ENCODE measurements around the gene RPS21.
"Not testable (repeated sequence)": the region's sequence is repeated elsewhere in the genome, so short reads cannot be mapped to it uniquely, and the experiment has no call there.

Gene RPS21

DNA sequence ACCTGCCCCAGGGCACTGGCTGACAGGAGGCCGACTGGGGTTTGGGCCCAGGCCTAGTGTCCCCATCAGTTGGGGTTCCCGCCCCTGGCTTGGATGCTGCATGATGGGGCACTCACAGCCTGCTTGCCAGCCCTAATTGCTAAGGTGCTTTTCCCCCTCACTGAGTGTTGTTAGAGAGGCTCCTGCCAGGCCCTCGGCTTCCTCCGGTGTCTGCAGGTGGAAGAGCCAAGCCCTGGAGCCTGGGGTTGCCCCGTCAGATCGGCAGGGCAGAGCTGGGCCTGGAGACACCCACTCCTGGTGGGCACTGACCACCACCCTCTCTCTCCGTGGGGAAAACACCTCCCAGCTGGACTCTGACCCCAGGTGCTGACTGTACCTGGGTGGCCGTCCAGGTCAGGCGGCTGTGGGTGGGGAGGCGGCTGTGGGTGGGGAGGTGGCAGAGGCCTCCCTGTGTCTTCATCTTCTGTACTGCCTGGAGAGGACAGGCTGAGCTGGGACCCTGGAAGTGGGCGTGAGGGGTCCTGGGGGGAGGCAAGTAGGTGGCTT lies 26.2 kb downstream of the RPS21 start:
- no peak for DNase-seq

- no peak for DNase-seq
Measured at GRCh38 chr20:62413896-62414481, 27.1 kb downstream of the RPS21 start.

GRCh38 chr20:62415354-62416111 lies 28.6 kb downstream of the RPS21 start:
- no peak for DNase-seq

GRCh38 chr20:62416651-62417637 lies 30.0 kb downstream of the RPS21 start:
- no peak for DNase-seq

DNA sequence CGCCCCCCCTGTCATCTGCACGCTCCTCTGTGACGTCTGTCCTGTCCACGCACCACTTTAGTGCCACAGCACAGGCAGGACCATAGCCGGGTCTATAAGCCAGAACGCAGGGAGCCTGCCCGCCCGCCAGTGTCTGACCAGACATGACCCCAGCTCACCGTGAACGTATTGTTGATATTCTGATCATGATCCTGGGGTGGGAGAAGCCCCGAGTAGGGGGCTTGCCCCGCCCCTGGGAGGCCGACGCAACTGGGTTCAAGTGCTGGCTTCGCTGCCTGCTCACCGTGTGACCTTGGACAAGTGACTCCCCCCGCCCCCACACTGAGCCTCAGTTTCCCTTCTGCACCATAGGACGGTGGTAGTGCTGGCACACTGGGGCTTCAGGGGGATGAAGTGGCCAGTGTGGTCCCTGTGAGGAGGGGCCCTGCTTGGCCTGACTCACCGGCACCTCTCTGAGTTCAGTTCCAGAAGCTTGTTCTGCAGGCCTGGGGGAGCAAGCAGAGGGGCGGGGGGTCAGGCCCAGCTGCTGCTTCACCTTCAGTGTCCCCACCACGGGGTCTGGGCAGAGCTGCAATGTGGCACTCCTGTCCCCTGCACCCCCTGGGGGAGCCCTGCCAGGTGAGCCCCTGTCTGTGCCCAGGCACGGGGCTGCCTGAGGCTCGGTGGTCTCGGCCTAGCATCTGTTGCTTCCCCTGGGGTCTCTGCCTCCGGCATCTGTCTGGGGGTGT lies 31.2 kb downstream of the RPS21 start:
- no peak for DNase-seq

DNA sequence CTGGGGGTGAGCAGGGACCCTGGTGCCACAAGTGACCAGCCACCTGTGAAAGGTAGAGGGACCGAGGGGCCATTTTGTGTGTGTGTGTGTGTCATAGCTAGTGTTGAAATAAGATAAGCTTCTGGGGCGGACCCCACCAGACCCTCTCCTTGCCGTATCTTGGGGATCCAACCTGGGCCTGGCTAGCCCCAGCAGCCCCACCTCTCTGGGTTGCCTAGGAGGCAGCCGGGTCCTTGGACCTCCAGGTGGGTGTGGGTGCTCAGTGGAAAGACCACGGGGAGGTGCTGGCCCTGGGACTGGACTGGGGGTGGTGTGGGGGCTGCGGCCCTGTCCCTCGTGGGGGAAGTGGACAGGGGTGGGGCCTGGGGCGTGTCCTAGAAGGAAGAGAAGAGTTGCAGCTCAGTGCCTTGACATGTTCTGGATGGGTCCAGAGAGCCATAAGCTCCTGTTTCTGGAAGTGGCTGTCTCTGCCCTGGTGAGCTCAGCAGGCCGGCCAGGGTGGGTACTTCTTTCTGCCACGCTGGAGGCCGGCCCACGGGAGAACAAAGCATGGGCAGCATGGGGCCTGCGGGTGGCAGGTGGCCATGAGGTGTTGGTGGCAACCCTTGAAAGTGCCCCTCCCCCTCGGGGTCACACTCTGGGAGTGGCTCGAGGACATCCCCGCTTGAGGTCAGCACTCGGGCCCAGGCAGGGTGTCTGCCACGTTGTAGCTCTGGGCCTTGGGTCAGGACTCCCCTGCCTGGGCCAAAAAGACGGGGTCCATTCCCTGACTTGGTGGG lies 32.0 kb downstream of the RPS21 start:
- no peak for DNase-seq

GRCh38 chr20:62419759-62420158 lies 32.9 kb downstream of the RPS21 start:
- DNase-seq = no peak

DNA sequence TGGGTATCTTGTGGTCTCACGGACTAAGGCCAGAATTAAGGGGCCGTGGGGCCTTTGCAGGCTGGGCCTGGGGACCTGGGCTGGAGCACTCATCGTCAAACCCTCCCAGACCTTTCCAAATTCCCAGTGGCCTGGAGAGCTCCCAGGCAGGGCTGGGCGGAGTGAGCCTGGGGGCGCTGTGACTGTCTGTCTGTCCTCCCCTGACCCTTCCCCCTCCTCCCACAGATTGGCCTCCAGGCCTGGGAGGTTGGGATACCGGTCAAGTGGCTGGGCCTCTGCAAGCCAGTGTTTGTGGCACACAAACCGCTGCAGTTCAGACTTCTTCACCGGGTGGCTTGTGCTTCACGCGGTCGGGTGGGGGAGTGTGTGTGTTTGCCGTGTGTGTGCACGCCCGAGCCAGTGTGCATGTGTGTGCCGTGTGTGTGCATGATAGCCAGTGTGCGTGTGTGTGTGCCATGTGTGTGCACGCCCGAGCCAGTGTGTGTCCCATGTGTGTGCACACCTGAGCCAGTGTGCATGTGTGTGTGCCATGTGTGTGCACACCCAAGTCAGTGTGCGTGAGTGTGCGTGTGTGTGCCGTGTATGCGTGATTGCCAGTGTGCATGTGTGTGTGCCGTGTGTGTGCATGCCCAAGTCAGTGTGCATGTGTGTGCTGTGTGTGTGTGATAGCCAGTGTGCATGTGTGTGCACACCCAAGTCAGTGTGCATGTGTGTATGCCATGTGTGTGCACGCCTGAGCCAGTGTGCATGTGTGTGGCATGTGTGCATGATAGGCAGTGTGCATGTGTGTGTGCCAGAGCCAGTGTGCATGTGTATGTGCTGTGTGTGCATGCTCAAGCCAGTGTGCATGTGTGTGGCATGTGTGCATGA lies 34.2 kb downstream of the RPS21 start:
- DNase-seq = no peak

DNA sequence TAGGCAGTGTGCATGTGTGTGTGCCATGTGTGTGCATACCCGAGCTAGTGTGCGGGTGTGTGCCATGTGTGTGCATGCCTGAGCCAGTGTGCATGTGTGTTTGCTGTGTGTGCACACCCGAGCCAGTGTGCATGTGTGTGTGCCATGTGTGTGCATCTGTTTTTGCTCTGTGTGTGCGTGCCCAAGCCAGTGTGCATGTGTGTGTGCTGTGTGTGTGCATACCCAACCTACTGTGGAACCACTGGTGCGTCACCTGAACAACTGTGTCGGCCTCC lies 34.8 kb downstream of the RPS21 start:
- DNase-seq = no peak

GRCh38 chr20:62422636-62423325 lies 35.9 kb downstream of the RPS21 start:
- DNase-seq = no peak

DNA sequence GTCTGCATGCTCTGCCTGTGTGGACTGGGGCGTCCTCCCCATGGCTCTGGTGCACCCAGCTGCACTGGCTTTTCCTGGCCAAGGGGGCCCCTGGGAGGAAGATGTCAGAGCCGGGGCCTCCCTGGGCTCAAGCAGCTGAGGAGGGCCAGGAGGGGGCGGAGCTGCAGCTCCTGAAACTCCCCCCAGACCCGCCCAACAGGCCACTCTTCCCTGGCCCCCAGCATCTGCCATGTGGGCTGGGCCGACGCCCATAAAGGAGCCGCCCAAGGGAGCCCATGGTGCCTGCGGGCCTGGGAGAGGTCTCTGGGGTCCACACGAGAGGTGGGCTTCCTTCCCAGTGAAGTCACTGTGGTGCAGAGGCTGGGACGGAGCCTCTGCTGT lies 36.4 kb downstream of the RPS21 start:
- no peak for DNase-seq

GRCh38 chr20:62424249-62425107 lies 37.6 kb downstream of the RPS21 start:
- no peak for DNase-seq

DNA sequence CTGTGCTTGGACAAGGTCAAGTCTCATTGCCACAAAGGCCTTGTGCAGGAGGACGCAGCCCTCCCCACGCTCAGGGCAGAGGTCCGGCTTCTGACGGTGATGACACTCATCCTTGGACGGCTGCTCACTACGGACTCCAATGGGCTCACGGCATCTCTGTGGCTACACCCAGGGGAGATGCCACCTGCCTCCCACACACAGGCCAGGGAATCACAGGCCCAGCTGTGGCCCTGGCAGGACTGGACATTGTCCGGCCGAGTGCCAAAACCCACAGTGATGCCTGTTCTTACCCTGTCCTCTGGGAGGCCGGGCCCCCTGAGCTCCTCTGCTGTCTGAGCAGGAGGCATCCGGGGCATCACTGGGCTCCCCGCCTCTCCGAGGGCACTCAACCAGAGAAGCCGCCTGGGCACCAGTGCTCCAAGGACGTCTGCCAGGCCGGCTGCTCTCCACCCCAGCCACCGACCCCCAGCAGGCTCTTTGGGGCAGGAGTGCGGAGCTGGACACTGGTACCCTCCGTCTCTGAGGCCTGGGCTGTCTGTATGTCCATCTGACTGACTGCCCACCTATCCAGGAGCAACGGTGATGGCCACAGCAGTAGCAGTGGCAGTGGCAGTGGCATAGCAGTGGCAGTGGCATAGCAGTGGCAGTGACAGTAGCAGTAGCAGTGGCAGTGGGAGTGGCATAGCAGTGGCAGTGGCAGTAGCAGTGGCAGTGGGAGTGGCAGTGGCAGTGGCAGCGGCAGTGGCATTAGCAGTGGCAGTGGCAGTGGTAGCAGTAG lies 38.6 kb downstream of the RPS21 start:
- no peak for DNase-seq

- DNase-seq = not testable (repeated sequence)
Measured at GRCh38 chr20:62426059-62426348, 39.1 kb downstream of the RPS21 start.

- peak; percentile 40 for DNase-seq
Measured at GRCh38 chr20:62426699-62427131, 39.8 kb downstream of the RPS21 start.

DNA sequence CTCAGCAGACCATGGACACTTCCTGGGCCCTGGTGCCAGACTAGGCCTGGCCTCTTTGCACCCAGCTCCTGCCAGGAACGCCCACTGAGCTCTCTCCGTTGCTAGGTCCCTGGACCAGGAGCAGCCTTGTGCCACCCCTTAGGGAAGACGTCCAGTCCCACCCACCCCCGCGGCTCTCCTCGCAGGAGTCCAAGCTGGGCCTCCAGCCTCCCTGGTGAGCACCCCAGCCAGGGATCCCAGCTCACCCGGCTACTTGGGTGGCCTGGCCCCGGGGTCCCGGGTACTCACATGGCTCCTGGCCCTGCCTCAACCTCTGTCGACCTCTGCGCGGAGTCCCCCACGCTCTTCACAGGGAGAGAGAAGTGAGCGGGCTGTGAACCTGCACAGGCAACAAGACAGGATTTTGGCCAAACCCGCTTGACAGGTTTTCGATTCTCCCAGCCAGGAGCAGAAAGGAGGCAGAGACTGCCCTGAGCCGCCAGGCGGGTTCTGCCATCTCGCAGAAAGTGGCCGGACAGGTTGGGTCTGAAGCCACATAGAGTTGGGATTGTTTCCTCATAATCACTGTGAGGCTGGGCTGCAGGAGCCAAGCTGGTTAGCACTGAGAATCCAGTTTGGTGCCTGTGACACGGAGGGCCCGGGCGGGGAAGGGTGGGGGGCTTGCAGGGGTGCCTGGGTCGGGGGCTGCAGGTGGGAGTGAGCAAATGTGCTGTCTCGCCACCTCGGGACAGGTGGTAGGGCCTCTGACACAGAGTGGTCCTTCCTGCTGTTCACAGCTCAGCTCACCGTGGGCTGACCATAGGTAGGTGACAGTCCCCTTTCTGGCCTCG lies 40.5 kb downstream of the RPS21 start, which contains the start of gene RBBP8NL:
Gene RBBP8NL (minus strand): TSS at position 368 of the 830 bp plus-strand sequence. CDS start 7,892 bp downstream, outside the sequence.
- no peak for DNase-seq

- no peak for DNase-seq
Measured at GRCh38 chr20:62428002-62428372, 41.1 kb downstream of the RPS21 start.

Measured in NCI-H2107 (cell line).